ENCODE measurements around the gene SFTPA2.
"Not testable (repeated sequence)": the region's sequence is repeated elsewhere in the genome, so short reads cannot be mapped to it uniquely, and the experiment has no call there.

SFTPA2 gene

DNA sequence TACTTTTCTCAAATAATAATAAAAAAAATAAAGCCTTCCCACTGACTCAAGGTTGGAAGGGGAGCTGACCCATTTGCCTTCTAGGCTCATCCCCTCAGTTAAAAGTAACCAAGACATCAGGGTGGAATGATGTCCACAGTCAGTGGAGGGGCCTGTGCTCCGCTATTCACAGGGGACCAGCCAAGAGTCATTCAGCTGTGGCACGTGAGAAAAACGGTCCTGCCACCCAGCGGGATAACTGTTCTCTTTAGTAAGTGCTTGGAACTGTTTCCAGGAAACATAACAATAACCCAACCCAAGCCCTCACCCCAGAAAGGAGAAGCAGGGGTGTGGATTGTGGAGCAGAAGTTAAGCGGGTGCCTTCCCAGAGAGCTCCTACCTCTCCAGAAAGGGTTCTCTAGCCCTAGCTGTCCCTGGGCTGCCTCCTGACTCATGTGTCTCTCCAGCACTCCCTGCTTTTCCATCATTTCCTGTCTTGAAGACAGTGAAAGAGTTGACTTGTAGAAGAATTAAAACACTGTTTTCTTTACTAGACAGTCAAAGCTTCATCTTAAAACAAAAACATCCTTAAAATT, 50.2 kb downstream of the SFTPA2 start:
- peak in 2 of 3 donors; percentile 4 to 30 for DNase-seq

DNA sequence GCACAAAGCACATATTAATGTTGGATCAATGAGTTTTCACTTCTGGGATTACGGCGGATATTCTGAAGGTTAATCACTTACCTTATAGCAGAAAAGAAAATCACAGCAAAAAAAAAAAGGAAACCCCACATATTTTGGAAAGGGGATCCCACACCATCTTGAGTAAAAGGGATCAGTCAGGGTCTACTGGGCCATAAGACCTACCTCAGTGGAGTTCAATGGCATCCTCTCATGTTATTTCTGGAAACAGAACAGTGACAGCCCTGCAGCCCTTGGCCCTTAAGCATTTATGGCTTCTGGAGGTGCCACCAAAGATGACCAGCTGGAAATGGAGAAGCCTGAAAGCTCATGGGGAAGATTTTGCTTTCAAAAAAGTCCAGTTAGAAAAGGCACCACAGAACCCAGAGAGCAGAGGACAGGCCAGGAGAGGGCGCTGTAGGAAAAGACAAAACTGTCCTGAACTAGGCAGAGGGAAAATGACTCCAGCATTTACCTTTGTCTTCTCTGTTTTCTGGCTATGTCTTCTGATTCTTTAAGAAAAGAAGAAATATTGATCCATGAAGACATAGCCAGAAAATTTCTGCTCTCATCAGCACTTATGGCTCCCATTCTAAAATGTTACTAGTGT, 50.8 kb downstream of the SFTPA2 start:
- not testable (repeated sequence) for DNase-seq

DNA sequence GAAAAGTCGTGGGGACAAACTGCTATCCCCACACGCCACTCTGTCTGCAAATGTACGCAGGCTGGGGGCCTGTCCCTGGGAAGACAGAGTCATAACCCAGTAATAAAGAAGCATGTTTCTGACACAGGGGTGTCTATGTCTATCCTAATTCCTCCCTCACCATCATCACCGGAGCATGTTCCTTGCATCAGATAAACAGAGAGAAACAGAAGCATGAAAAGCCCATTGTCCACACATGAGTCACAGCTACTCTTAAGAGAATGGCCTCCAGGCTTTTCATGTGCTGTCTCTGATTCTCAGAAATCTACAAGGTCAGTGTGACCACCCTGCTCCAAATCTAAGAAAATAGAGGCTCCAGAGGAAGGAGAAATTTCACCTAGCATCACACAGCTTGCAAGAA, 52.0 kb downstream of the SFTPA2 start:
- not testable (repeated sequence) for DNase-seq

DNA sequence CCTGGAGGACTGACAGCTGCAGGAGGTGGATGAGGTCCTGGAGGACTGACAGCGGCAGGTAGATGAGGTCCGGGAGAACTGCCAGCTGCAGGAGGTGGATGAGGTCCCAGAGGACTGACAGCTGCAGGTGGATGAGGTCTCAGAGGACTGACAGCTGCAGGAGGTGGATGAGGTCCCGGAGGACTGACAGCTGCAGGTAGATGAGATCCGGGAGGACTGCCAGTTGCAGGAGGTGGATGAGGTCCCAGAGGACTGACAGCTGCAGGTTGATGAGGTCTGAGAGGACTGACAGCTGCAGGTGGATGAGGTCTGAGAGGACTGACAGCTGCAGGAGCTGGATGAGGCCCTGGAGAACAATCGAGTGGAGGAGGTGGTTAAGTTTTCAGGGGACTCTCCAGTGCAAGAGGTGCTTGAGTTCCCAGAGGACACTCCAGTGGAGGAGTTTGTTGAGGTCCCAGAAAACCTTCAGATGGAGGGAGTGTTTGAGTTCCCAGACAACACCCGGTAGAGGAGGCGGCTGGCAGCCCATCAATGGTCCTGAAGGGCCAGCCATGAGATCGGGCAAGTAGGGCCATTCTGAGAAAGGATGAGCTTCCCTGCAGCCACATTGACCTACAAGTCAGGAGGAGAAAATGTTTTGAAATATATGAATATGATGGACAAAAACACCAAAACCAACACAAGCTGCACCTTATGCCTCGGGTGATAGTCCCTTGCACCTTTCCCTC, 52.6 kb downstream of the SFTPA2 start:
- no peak for DNase-seq

Measured in suppressor macrophage treated with lipopolysaccharide for 1 hour (primary cell).